Uterus (tissue), 4 donors: ENCODE data around the gene ZNF157. TPM values are rescaled to one million over a fixed set of nuclear protein-coding genes. Genes with fewer than 3 reads are reported as not detected.
"Not testable (repeated sequence)": the region's sequence is repeated elsewhere in the genome, so short reads cannot be mapped to it uniquely, and the experiment has no call there.

Experiments
- DNase-seq, 2 donors: peaks; one replicate each; pipeline ENCODE4 v3.0.0-alpha.2; 2019 to 2020
- H3K27ac ChIP-seq, 2 donors: fragments of 200-600 bp; sonication (generic); 1 replicate in 1 of 2; 2 replicates in 1 of 2; pipeline ENCODE4 v1.5.1; 2016 to 2018
- H3K27me3 ChIP-seq, 2 donors: fragments of 200-600 bp; sonication (generic); one replicate each; pipeline ENCODE4 v1.5.1; 2018 to 2019; ENCODE audit warnings: control low read depth in 1 of 2
- H3K36me3 ChIP-seq, 2 donors: fragments of 200-600 bp; sonication (generic); one replicate each; pipeline ENCODE4 v1.5.1; 2019; ENCODE audit warnings: control low read depth in 1 of 2
- H3K4me1 ChIP-seq, 2 donors: fragments of 200-600 bp; sonication (generic); one replicate each; pipeline ENCODE4 v1.5.1; 2018 to 2019; ENCODE audit warnings: control low read depth in 1 of 2
- H3K4me3 ChIP-seq, 2 donors: fragments of 200-600 bp; sonication (generic); 1 replicate in 1 of 2; 2 replicates in 1 of 2; pipeline ENCODE4 v1.5.1; 2018 to 2019; ENCODE audit warnings: mild to moderate bottlenecking in 1 of 2
- H3K9me3 ChIP-seq, 2 donors: fragments of 200-600 bp; sonication (generic); one replicate each; pipeline ENCODE4 v1.5.1; 2019; ENCODE audit warnings: control low read depth in 1 of 2
- POLR2A ChIP-seq, 2 donors: fragments of 450-650 bp; IDR thresholded peaks; one replicate each; pipeline ENCODE4 v1.6.1; 2016; ENCODE audit warnings: antibody characterized with exemption in 2 of 2, mild to moderate bottlenecking in 1 of 2, moderate library complexity in 1 of 2
- intact Hi-C: fragments of 100-400 bp; cut with DNase I; formaldehyde crosslinking; loops from one replicate; pipeline ENCODE4 v1.15.1; 2023; ENCODE audit warnings: low total_unique reads
- total RNA-seq, 4 donors: library from RNA; depleted of rRNA in 3 of 4; stranded (reverse); fragments of >200 nt in 3 of 4; gene quantifications; one replicate each; pipeline versions ENCODE4 v1.1.0 to v1.2.4, GENCODE V29; 2014 to 2023
- TF ChIP-seq, protein P1 (sequence below), 4 experiments: fragments of 200-600 bp in 2 of 4; fragments of 450-650 bp in 2 of 4; sonication (generic) in 2 of 4; IDR thresholded peaks; one replicate each; pipeline ENCODE4 v1.5.1; 2016 to 2019; ENCODE audit warnings: antibody characterized with exemption in 4 of 4, mild to moderate bottlenecking in 2 of 4, moderate library complexity in 1 of 4
- donor health status: DM: yes; HTN: yes; CAD: no.

ZNF157 gene
- 1 to 10 TPM in 1 of 4 donors, under 1 TPM in 1, not detected in 2; 0.55 to 2.4 TPM for total RNA-seq

DNA sequence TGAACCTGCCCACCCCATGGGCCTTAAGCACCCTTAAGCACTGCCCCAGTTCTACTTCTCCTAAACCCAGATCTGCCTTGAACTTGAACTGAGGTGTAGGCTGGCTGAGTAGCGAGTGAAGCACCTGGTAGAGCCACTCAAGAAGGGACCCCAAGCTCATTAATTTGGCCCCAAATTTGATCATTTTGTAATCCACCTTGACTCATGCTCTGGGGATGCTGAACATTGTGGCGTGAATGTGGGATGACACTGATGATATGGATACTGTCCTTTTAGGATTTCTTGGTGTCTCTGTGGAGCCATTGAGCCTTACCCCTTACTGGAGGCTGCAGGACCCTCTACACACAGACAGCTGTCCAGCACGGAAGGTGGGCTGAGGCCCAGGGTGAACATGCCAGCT is at the start of gene ZNF157:
Gene ZNF157, plus strand, starts transcription at position 301 of the 400 bp plus-strand sequence. Its CDS starts 91 bp downstream, at position 392.
- Histone ChIP-seq H3K4me3 (no peak within 1 kb of the TSS), H3K27me3 (no peaks in the 10 kb centered on the region), H3K27ac (no peak within 1 kb of the TSS), H3K36me3 (no peaks in the 10 kb centered on the region), H3K9me3 (no peaks in the 10 kb centered on the region), H3K4me1 (no peaks in the 10 kb centered on the region)
- intact Hi-C loops = no loop called here
- no peak for DNase-seq
- no peak for TF ChIP-seq POLR2A (IDR thresholded peaks at IDR 0.05)
- TF ChIP-seq, protein P1, sequence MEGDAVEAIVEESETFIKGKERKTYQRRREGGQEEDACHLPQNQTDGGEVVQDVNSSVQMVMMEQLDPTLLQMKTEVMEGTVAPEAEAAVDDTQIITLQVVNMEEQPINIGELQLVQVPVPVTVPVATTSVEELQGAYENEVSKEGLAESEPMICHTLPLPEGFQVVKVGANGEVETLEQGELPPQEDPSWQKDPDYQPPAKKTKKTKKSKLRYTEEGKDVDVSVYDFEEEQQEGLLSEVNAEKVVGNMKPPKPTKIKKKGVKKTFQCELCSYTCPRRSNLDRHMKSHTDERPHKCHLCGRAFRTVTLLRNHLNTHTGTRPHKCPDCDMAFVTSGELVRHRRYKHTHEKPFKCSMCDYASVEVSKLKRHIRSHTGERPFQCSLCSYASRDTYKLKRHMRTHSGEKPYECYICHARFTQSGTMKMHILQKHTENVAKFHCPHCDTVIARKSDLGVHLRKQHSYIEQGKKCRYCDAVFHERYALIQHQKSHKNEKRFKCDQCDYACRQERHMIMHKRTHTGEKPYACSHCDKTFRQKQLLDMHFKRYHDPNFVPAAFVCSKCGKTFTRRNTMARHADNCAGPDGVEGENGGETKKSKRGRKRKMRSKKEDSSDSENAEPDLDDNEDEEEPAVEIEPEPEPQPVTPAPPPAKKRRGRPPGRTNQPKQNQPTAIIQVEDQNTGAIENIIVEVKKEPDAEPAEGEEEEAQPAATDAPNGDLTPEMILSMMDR (IDR thresholded peaks at IDR 0.05) = no peak

DNA sequence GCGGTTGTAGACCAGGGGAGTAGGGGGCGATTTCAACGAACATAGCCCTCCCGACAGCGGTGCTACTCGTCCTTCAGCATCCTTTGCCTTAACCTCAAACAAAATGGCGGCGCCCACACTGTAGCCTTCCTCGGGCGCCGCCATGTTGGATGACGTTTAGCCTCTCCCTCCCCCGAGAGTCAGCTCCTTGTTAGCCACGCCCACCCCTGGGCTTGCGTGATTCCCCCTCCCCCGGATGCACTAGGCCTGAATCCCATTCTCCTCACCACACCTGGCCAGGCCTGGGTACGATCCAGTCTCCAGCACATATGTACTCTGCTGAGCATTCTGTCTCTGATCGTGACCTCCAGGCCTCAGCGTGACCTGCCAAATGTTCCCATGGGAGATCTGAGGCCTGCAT is 49.0 kb upstream of the ZNF157 start:
- H3K4me1 ChIP-seq = no peaks in the 10 kb centered on the region
- H3K4me3 ChIP-seq = no peak overlapping the region
- intact Hi-C loops = no loop called here
- peak; percentile 74 to 82 for DNase-seq
- no peaks in the 10 kb centered on the region for H3K27me3 ChIP-seq
- H3K36me3 ChIP-seq = no peaks in the 10 kb centered on the region
- H3K27ac ChIP-seq = no peak overlapping the region
- H3K9me3 ChIP-seq = no peaks in the 10 kb centered on the region
- TF ChIP-seq, protein P1 (IDR thresholded peaks at IDR 0.05) = no peak
- TF ChIP-seq POLR2A (IDR thresholded peaks at IDR 0.05) = no peak

GRCh38 chrX:47321823-47322371 is 48.5 kb upstream of the ZNF157 start:
- no peaks in the 10 kb centered on the region for H3K4me1 ChIP-seq
- TF ChIP-seq POLR2A (IDR thresholded peaks at IDR 0.05) = no peak
- TF ChIP-seq, protein P1 (IDR thresholded peaks at IDR 0.05) = no peak
- intact Hi-C loops = no loop called here
- DNase-seq = no peak
- H3K36me3 ChIP-seq = no peaks in the 10 kb centered on the region
- no peaks in the 10 kb centered on the region for H3K9me3 ChIP-seq
- H3K27ac ChIP-seq = no peak overlapping the region
- H3K4me3 ChIP-seq = no peak overlapping the region
- no peaks in the 10 kb centered on the region for H3K27me3 ChIP-seq

DNA sequence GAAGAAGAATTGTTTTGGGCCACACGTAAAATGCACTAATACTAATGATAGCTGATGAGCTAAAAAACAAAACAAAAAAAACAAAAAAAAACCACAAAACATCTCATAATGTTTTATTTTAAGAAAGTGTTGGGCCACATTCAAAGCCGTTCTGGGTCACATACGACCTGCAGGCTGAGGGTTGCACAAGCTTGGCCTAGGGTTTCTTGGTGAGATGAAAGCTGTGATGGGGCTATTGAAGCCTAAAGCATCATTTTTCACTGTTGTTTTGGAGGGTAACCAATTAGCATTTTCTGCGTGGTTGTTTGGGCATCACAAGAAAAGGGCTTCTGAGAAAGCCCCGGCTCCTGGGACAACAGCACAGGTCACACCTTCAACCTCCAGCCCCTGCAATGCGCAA is 42.5 kb upstream of the ZNF157 start:
- intact Hi-C loops = no loop called here
- TF ChIP-seq POLR2A (IDR thresholded peaks at IDR 0.05) = no peak
- TF ChIP-seq, protein P1 (IDR thresholded peaks at IDR 0.05) = no peak
- Histone ChIP-seq H3K9me3 (no peaks in the 10 kb centered on the region), H3K27ac (no peak overlapping the region), H3K36me3 (no peaks in the 10 kb centered on the region), H3K27me3 (no peaks in the 10 kb centered on the region), H3K4me3 (no peak overlapping the region), H3K4me1 (no peaks in the 10 kb centered on the region)
- no peak for DNase-seq

DNA sequence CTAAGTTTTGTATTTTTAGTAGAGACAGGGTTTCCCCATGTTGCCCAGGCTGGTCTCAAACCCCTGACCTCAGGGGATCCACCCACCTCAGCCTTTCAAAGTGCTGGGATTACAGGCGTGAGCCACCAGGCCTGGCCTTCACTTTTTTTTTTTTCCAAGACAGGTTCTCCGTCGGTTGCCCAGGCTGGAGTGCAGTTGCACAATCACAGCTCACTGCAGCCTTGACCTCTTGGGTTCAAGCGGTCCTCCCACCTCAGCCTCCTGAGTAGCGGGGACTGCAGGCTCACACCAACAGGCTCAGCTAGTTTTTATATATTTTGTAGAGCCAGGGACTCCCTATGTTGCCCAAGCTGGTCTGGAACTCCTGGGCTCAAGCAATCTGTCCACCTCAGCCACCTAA is 37.6 kb upstream of the ZNF157 start:
- intact Hi-C loops, H3K4me3 ChIP-seq, H3K4me1 ChIP-seq, DNase-seq, H3K27ac ChIP-seq, H3K9me3 ChIP-seq, H3K27me3 ChIP-seq, H3K36me3 ChIP-seq: not testable (repeated sequence)

DNA sequence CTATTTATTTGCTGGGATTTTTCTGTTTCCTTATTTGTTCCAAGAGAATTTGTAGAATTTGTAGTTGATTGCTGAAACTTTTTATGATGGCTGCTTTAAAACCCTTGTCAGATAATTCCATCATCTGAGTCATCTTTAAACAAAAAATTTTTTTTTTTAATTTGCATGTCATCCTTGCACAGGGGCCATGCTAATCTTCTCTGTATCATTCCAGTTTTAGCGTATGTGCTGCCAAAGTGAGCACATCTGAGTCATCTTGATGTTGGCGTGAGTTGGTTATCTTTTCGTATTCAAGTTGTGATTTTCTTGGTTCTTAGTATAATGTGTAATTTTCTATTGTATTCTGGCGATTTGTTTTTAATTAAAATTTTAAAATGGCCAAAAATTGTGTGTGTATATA is 18.7 kb upstream of the ZNF157 start:
- Histone ChIP-seq H3K4me1 (no peaks in the 10 kb centered on the region), H3K4me3 (no peak overlapping the region), H3K36me3 (no peaks in the 10 kb centered on the region), H3K27ac (no peak overlapping the region), H3K9me3 (no peaks in the 10 kb centered on the region), H3K27me3 (peaks cover 0 to 4% of the 10 kb centered on the region in 2 donors)
- TF ChIP-seq POLR2A (IDR thresholded peaks at IDR 0.05) = no peak
- TF ChIP-seq, protein P1 (IDR thresholded peaks at IDR 0.05) = no peak
- no peak for DNase-seq
- intact Hi-C loops = no loop called here
